ENCODE data around the gene MGAT4A.
"Not testable (repeated sequence)": the region's sequence is repeated elsewhere in the genome, so short reads cannot be mapped to it uniquely, and the experiment has no call there.

MGAT4A gene

GRCh38 chr2:98607104-98607503 is 123.8 kb downstream of the MGAT4A start:
- no peak for DNase-seq (ENCODE audit: low spot score)

GRCh38 chr2:98606431-98606830 is 124.5 kb downstream of the MGAT4A start:
- no peak for DNase-seq (ENCODE audit: low spot score)

- DNase-seq (ENCODE audit: low spot score) = no peak
Observed at GRCh38 chr2:98605076-98605475, 125.9 kb downstream of the MGAT4A start.

- no peak for DNase-seq (ENCODE audit: low spot score)
Observed at GRCh38 chr2:98604547-98604946, 126.4 kb downstream of the MGAT4A start.

GRCh38 chr2:98601532-98602132 is 129.3 kb downstream of the MGAT4A start:
- DNase-seq (ENCODE audit: low spot score) = no peak

- DNase-seq (ENCODE audit: low spot score) = no peak
Observed at GRCh38 chr2:98598781-98599428, 132.0 kb downstream of the MGAT4A start.

GRCh38 chr2:98594665-98595064 is 136.3 kb downstream of the MGAT4A start:
- not testable (repeated sequence) for DNase-seq (ENCODE audit: low spot score)

GRCh38 chr2:98592565-98592964 is 138.4 kb downstream of the MGAT4A start:
- DNase-seq (ENCODE audit: low spot score) = no peak

GRCh38 chr2:98589489-98589888 is 141.4 kb downstream of the MGAT4A start:
- DNase-seq (ENCODE audit: low spot score) = no peak

- DNase-seq (ENCODE audit: low spot score) = no peak
Observed at GRCh38 chr2:98588880-98589431, 142.0 kb downstream of the MGAT4A start.

GRCh38 chr2:98586551-98587140 is 144.3 kb downstream of the MGAT4A start:
- DNase-seq (ENCODE audit: low spot score) = no peak

GRCh38 chr2:98585386-98585785 is 145.5 kb downstream of the MGAT4A start:
- no peak for DNase-seq (ENCODE audit: low spot score)

GRCh38 chr2:98583816-98584618 is 146.9 kb downstream of the MGAT4A start:
- no peak for DNase-seq (ENCODE audit: low spot score)

GRCh38 chr2:98583276-98583675 is 147.7 kb downstream of the MGAT4A start:
- DNase-seq (ENCODE audit: low spot score) = no peak

GRCh38 chr2:98582523-98582922 is 148.4 kb downstream of the MGAT4A start:
- no peak for DNase-seq (ENCODE audit: low spot score)

- DNase-seq (ENCODE audit: low spot score) = no peak
Observed at GRCh38 chr2:98580656-98581284, 150.2 kb downstream of the MGAT4A start.

GRCh38 chr2:98579926-98580325 is 151.0 kb downstream of the MGAT4A start:
- no peak for DNase-seq (ENCODE audit: low spot score)

GRCh38 chr2:98578231-98578630 is 152.7 kb downstream of the MGAT4A start:
- no peak for DNase-seq (ENCODE audit: low spot score)

GRCh38 chr2:98577313-98577712 is 153.6 kb downstream of the MGAT4A start:
- DNase-seq (ENCODE audit: low spot score) = no peak

GRCh38 chr2:98576666-98577312 is 154.1 kb downstream of the MGAT4A start:
- DNase-seq (ENCODE audit: low spot score) = no peak

GRCh38 chr2:98573426-98573825 is 157.5 kb downstream of the MGAT4A start:
- DNase-seq (ENCODE audit: low spot score) = no peak
